ENCODE results near the gene PGM2L1.
"Not testable (repeated sequence)": the region's sequence is repeated elsewhere in the genome, so short reads cannot be mapped to it uniquely, and the experiment has no call there.

PGM2L1 gene

GRCh38 chr11:74403607-74404321 is 5.5 kb upstream of the PGM2L1 start:
- H3K27ac ChIP-seq = no peak overlapping the region
- DNase-seq (ENCODE audit: low read depth, low spot score) = no peak

GRCh38 chr11:74400606-74401005 is 2.4 kb upstream of the PGM2L1 start:
- no peak overlapping the region for H3K27ac ChIP-seq
- DNase-seq (ENCODE audit: low read depth, low spot score) = no peak

GRCh38 chr11:74397501-74398243 is 561 bp downstream of the PGM2L1 start:
- DNase-seq (ENCODE audit: low read depth, low spot score) = peak; percentile 6
- H3K27ac ChIP-seq = no peak overlapping the region

GRCh38 chr11:74392256-74392655 is 6.0 kb downstream of the PGM2L1 start:
- no peak overlapping the region for H3K27ac ChIP-seq
- no peak for DNase-seq (ENCODE audit: low read depth, low spot score)

GRCh38 chr11:74391193-74391592 is 7.0 kb downstream of the PGM2L1 start:
- no peak overlapping the region for H3K27ac ChIP-seq
- no peak for DNase-seq (ENCODE audit: low read depth, low spot score)

- DNase-seq (ENCODE audit: low read depth, low spot score) = no peak
These were observed 7.5 kb downstream of the PGM2L1 start for GRCh38 chr11:74390697-74391096.

GRCh38 chr11:74388678-74389327 is 9.4 kb downstream of the PGM2L1 start:
- H3K27ac ChIP-seq = no peak overlapping the region
- DNase-seq (ENCODE audit: low read depth, low spot score) = no peak

More at GRCh38 chr11:74390697-74391096, 7.5 kb downstream of the PGM2L1 start:
- no peak overlapping the region for H3K27ac ChIP-seq

- no peak for DNase-seq (ENCODE audit: low read depth, low spot score)
- no peak overlapping the region for H3K27ac ChIP-seq
These were observed 13.6 kb downstream of the PGM2L1 start for GRCh38 chr11:74384641-74385040.

GRCh38 chr11:74380746-74381439 is 17.3 kb downstream of the PGM2L1 start:
- DNase-seq (ENCODE audit: low read depth, low spot score) = peak; percentile 8
- H3K27ac ChIP-seq = no peak overlapping the region

GRCh38 chr11:74377689-74378088 is 20.5 kb downstream of the PGM2L1 start:
- DNase-seq (ENCODE audit: low read depth, low spot score) = no peak
- H3K27ac ChIP-seq = no peak overlapping the region

GRCh38 chr11:74373382-74373781 is 24.9 kb downstream of the PGM2L1 start:
- DNase-seq (ENCODE audit: low read depth, low spot score) = no peak
- no peak overlapping the region for H3K27ac ChIP-seq

GRCh38 chr11:74371269-74372052 is 26.8 kb downstream of the PGM2L1 start:
- peak; percentile 53 for DNase-seq (ENCODE audit: low read depth, low spot score)
- no peak overlapping the region for H3K27ac ChIP-seq

- DNase-seq (ENCODE audit: low read depth, low spot score) = no peak
- no peak overlapping the region for H3K27ac ChIP-seq
These were observed 28.1 kb downstream of the PGM2L1 start for GRCh38 chr11:74370123-74370522.

GRCh38 chr11:74367881-74368280 is 30.4 kb downstream of the PGM2L1 start:
- H3K27ac ChIP-seq = no peak overlapping the region
- no peak for DNase-seq (ENCODE audit: low read depth, low spot score)

GRCh38 chr11:74366576-74366975 is 31.7 kb downstream of the PGM2L1 start:
- no peak for DNase-seq (ENCODE audit: low read depth, low spot score)
- no peak overlapping the region for H3K27ac ChIP-seq

GRCh38 chr11:74365805-74366204 is 32.4 kb downstream of the PGM2L1 start:
- not testable (repeated sequence) for DNase-seq (ENCODE audit: low read depth, low spot score); H3K27ac ChIP-seq

- H3K27ac ChIP-seq = no peak overlapping the region
- DNase-seq (ENCODE audit: low read depth, low spot score) = no peak
These were observed 40.8 kb downstream of the PGM2L1 start for GRCh38 chr11:74357449-74357848.

GRCh38 chr11:74355626-74356025 is 42.6 kb downstream of the PGM2L1 start:
- DNase-seq (ENCODE audit: low read depth, low spot score) = no peak
- H3K27ac ChIP-seq = no peak overlapping the region

GRCh38 chr11:74354036-74354435 is 44.2 kb downstream of the PGM2L1 start:
- H3K27ac ChIP-seq = no peak overlapping the region
- no peak for DNase-seq (ENCODE audit: low read depth, low spot score)

GRCh38 chr11:74347381-74347780 is 50.9 kb downstream of the PGM2L1 start:
- no peak for DNase-seq (ENCODE audit: low read depth, low spot score)
- H3K27ac ChIP-seq = no peak overlapping the region

All from epithelial cell of prostate (primary cell).